PFSK-1 (cell line): ENCODE results near the gene PARD6B.

ENCODE experiments used
- POLR2AphosphoS5 ChIP-seq: IDR thresholded peaks from 2 replicates; pipeline ENCODE4 v1.6.1; 2012; ENCODE audit warnings: low read depth, mild to moderate bottlenecking, control low read depth, low read length, moderate library complexity
- TAF1 ChIP-seq: IDR thresholded peaks from 2 replicates; pipeline ENCODE4 v1.6.1; 2012; ENCODE audit warnings: low read length, control low read depth, borderline replicate concordance; ENCODE audit not compliant: insufficient read depth

DNA sequence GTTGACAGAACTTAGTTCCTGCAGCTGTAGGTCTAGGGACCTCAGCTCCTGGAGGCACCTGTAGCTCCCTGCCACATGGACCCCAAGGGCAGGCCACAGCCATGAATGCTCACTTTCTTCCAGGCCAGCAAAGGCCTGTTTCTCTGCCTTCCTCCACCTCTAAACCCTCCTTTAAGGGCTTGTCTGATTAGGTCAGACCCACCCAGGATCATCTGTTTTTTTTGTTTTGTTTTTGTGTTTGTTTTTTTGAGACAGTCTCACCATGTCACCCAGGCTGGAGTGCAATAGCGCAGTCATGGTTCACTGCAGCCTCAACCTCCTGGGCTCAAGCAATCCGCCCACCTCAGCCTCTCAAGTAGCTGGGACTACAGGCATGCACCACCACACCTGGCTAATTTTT, 52.0 kb downstream of the PARD6B start:
- no peak for TF ChIP-seq TAF1
- TF ChIP-seq POLR2AphosphoS5: no peak
